ENCODE data around the gene MAP4K3.

MAP4K3 gene

GRCh38 chr2:39228413-39229209 is 208.5 kb downstream of the MAP4K3 start:
- DNase-seq: no peak

GRCh38 chr2:39227628-39228412 is 209.3 kb downstream of the MAP4K3 start:
- peak; percentile 79 to 82 for DNase-seq

GRCh38 chr2:39225567-39225966 is 211.5 kb downstream of the MAP4K3 start:
- DNase-seq: no peak

GRCh38 chr2:39223909-39224308 is 213.2 kb downstream of the MAP4K3 start:
- DNase-seq: no peak

- no peak for DNase-seq
Observed at GRCh38 chr2:39221459-39221858, 215.6 kb downstream of the MAP4K3 start.

- DNase-seq: no peak
Observed at GRCh38 chr2:39220136-39220535, 216.9 kb downstream of the MAP4K3 start.

GRCh38 chr2:39218391-39218790 is 218.7 kb downstream of the MAP4K3 start:
- no peak for DNase-seq

- no peak for DNase-seq
Observed at GRCh38 chr2:39217192-39217550, 219.9 kb downstream of the MAP4K3 start.

- peak; percentile 48 to 53 for DNase-seq
Observed at GRCh38 chr2:39216346-39217191, 220.5 kb downstream of the MAP4K3 start.

- DNase-seq: no peak
Observed at GRCh38 chr2:39215545-39215944, 221.5 kb downstream of the MAP4K3 start.

- no peak for DNase-seq
Observed at GRCh38 chr2:39213015-39213414, 224.1 kb downstream of the MAP4K3 start.

GRCh38 chr2:39210846-39211245 is 226.2 kb downstream of the MAP4K3 start:
- DNase-seq: no peak

- DNase-seq: no peak
Observed at GRCh38 chr2:39203382-39203781, 233.7 kb downstream of the MAP4K3 start.

GRCh38 chr2:39202639-39203369 is 234.3 kb downstream of the MAP4K3 start:
- DNase-seq: no peak
